Measurements from ENCODE around the gene LRRK2. TPM values are rescaled to one million over a fixed set of nuclear protein-coding genes. Genes with fewer than 3 reads are reported as not detected.

Gene LRRK2
- total and polyA plus RNA-seq, 2 experiments from 2014 or later = 0.24 TPM; not detected in 1

- Histone ChIP-seq H4K20me1 (replicated peaks; ENCODE audit: insufficient read depth) (no peaks in the 10 kb centered on the region), H3K36me3 (ENCODE audit: insufficient read depth) (no peaks in the 10 kb centered on the region), H3K4me2 (no peak overlapping the region), H3K27me3 (ENCODE audit: insufficient read depth) (no peaks in the 10 kb centered on the region), H3F3A (replicated peaks; ENCODE audit: low read depth) (no peaks in the 10 kb centered on the region), H3K79me2 (replicated peaks; ENCODE audit: insufficient read depth) (no peaks in the 10 kb centered on the region), H3K4me1 (ENCODE audit: insufficient read depth) (no peaks in the 10 kb centered on the region), H3K27ac (ENCODE audit: low read depth) (no peak overlapping the region), H3K4me3 (no peak overlapping the region), H2AFZ (peak overlapping the region; percentile 5; the same call in 1 of the 2 replicates), H3K9me2 (ENCODE audit: insufficient read depth) (peaks cover 6% of the 10 kb centered on the region; the same call in 1 of the 2 replicates)
- Mint-ChIP-seq H3K36me3 (ENCODE audit: low read depth) (peaks cover 9% of the 10 kb centered on the region; the same call in 2 of the 3 replicates), H3K9me3 (peaks cover 20% of the 10 kb centered on the region; the same call in 2 of the 3 replicates), H3K4me3 (no peak overlapping the region), H3K27ac (no peak overlapping the region), H3K4me1 (no peaks in the 10 kb centered on the region), H3K27me3 (ENCODE audit: insufficient read depth, low read depth, poor library complexity) (no peaks in the 10 kb centered on the region)
- TF ChIP-seq JUNB (IDR thresholded peaks at IDR 0.05; ENCODE audit: unreplicated experiment) (no peak), POLR2AphosphoS5 (IDR thresholded peaks at IDR 0.05; ENCODE audit: low read depth) (no peak), EZH2 (IDR thresholded peaks at IDR 0.05; ENCODE audit: low read depth, unreplicated experiment) (no peak), NANOG (IDR thresholded peaks at IDR 0.05; ENCODE audit: borderline replicate concordance) (no peak), ZNF114 (CRISPR knock-in tag; IDR thresholded peaks at IDR 0.05) (no peak), CREB1 (CRISPR knock-in tag; IDR thresholded peaks at IDR 0.05; ENCODE audit: low read depth) (no peak), STAT1 (IDR thresholded peaks at IDR 0.05; ENCODE audit: unreplicated experiment) (no peak), EZH2phosphoT487 (IDR thresholded peaks at IDR 0.05; ENCODE audit: unreplicated experiment) (no peak), ZNF331 (CRISPR knock-in tag; IDR thresholded peaks at IDR 0.05; ENCODE audit: low read depth) (no peak)
- TF ChIP-seq, protein P1, sequence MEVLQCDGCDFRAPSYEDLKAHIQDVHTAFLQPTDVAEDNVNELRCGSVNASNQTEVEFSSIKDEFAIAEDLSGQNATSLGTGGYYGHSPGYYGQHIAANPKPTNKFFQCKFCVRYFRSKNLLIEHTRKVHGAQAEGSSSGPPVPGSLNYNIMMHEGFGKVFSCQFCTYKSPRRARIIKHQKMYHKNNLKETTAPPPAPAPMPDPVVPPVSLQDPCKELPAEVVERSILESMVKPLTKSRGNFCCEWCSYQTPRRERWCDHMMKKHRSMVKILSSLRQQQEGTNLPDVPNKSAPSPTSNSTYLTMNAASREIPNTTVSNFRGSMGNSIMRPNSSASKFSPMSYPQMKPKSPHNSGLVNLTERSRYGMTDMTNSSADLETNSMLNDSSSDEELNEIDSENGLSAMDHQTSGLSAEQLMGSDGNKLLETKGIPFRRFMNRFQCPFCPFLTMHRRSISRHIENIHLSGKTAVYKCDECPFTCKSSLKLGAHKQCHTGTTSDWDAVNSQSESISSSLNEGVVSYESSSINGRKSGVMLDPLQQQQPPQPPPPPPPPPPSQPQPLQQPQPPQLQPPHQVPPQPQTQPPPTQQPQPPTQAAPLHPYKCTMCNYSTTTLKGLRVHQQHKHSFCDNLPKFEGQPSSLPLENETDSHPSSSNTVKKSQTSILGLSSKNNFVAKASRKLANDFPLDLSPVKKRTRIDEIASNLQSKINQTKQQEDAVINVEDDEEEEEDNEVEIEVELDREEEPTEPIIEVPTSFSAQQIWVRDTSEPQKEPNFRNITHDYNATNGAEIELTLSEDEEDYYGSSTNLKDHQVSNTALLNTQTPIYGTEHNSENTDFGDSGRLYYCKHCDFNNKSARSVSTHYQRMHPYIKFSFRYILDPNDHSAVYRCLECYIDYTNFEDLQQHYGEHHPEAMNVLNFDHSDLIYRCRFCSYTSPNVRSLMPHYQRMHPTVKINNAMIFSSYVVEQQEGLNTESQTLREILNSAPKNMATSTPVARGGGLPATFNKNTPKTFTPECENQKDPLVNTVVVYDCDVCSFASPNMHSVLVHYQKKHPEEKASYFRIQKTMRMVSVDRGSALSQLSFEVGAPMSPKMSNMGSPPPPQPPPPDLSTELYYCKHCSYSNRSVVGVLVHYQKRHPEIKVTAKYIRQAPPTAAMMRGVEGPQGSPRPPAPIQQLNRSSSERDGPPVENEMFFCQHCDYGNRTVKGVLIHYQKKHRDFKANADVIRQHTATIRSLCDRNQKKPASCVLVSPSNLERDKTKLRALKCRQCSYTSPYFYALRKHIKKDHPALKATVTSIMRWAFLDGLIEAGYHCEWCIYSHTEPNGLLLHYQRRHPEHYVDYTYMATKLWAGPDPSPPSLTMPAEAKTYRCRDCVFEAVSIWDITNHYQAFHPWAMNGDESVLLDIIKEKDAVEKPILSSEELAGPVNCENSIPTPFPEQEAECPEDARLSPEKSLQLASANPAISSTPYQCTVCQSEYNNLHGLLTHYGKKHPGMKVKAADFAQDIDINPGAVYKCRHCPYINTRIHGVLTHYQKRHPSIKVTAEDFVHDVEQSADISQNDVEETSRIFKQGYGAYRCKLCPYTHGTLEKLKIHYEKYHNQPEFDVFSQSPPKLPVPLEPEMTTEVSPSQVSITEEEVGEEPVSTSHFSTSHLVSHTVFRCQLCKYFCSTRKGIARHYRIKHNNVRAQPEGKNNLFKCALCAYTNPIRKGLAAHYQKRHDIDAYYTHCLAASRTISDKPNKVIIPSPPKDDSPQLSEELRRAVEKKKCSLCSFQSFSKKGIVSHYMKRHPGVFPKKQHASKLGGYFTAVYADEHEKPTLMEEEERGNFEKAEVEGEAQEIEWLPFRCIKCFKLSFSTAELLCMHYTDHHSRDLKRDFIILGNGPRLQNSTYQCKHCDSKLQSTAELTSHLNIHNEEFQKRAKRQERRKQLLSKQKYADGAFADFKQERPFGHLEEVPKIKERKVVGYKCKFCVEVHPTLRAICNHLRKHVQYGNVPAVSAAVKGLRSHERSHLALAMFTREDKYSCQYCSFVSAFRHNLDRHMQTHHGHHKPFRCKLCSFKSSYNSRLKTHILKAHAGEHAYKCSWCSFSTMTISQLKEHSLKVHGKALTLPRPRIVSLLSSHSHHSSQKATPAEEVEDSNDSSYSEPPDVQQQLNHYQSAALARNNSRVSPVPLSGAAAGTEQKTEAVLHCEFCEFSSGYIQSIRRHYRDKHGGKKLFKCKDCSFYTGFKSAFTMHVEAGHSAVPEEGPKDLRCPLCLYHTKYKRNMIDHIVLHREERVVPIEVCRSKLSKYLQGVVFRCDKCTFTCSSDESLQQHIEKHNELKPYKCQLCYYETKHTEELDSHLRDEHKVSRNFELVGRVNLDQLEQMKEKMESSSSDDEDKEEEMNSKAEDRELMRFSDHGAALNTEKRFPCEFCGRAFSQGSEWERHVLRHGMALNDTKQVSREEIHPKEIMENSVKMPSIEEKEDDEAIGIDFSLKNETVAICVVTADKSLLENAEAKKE (CRISPR knock-in tag; IDR thresholded peaks at IDR 0.05) = no peak
- TF ChIP-seq, protein P2, sequence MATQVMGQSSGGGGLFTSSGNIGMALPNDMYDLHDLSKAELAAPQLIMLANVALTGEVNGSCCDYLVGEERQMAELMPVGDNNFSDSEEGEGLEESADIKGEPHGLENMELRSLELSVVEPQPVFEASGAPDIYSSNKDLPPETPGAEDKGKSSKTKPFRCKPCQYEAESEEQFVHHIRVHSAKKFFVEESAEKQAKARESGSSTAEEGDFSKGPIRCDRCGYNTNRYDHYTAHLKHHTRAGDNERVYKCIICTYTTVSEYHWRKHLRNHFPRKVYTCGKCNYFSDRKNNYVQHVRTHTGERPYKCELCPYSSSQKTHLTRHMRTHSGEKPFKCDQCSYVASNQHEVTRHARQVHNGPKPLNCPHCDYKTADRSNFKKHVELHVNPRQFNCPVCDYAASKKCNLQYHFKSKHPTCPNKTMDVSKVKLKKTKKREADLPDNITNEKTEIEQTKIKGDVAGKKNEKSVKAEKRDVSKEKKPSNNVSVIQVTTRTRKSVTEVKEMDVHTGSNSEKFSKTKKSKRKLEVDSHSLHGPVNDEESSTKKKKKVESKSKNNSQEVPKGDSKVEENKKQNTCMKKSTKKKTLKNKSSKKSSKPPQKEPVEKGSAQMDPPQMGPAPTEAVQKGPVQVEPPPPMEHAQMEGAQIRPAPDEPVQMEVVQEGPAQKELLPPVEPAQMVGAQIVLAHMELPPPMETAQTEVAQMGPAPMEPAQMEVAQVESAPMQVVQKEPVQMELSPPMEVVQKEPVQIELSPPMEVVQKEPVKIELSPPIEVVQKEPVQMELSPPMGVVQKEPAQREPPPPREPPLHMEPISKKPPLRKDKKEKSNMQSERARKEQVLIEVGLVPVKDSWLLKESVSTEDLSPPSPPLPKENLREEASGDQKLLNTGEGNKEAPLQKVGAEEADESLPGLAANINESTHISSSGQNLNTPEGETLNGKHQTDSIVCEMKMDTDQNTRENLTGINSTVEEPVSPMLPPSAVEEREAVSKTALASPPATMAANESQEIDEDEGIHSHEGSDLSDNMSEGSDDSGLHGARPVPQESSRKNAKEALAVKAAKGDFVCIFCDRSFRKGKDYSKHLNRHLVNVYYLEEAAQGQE (IDR thresholded peaks at IDR 0.05; ENCODE audit: unreplicated experiment) = no peak
- TF ChIP-seq, protein P3, sequence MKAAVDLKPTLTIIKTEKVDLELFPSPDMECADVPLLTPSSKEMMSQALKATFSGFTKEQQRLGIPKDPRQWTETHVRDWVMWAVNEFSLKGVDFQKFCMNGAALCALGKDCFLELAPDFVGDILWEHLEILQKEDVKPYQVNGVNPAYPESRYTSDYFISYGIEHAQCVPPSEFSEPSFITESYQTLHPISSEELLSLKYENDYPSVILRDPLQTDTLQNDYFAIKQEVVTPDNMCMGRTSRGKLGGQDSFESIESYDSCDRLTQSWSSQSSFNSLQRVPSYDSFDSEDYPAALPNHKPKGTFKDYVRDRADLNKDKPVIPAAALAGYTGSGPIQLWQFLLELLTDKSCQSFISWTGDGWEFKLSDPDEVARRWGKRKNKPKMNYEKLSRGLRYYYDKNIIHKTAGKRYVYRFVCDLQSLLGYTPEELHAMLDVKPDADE (IDR thresholded peaks at IDR 0.05) = no peak
- TF ChIP-seq, protein P4, sequence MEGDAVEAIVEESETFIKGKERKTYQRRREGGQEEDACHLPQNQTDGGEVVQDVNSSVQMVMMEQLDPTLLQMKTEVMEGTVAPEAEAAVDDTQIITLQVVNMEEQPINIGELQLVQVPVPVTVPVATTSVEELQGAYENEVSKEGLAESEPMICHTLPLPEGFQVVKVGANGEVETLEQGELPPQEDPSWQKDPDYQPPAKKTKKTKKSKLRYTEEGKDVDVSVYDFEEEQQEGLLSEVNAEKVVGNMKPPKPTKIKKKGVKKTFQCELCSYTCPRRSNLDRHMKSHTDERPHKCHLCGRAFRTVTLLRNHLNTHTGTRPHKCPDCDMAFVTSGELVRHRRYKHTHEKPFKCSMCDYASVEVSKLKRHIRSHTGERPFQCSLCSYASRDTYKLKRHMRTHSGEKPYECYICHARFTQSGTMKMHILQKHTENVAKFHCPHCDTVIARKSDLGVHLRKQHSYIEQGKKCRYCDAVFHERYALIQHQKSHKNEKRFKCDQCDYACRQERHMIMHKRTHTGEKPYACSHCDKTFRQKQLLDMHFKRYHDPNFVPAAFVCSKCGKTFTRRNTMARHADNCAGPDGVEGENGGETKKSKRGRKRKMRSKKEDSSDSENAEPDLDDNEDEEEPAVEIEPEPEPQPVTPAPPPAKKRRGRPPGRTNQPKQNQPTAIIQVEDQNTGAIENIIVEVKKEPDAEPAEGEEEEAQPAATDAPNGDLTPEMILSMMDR (conservative IDR thresholded peaks at IDR 0.05; ENCODE audit: low read depth in 2 of 2) = no peak
- DNase-seq (ENCODE audit: low spot score) = no peak
- no peak for ATAC-seq
Observed at GRCh38 chr12:40216516-40217288, 8.1 kb upstream of the LRRK2 start.

Measured in GM23338 (cell line).